Mucosa of gallbladder (tissue), 1 donor: Measurements from ENCODE around the gene WWC1. TPM values are rescaled to one million over a fixed set of nuclear protein-coding genes. Genes with fewer than 3 reads are reported as not detected.

ENCODE experiments used
- DNase-seq: peaks from one replicate; pipeline ENCODE4 v3.0.0-alpha.2; 2020; ENCODE audit warnings: low spot score
- total RNA-seq: library from RNA; stranded (reverse); gene quantifications from one replicate; pipeline ENCODE4 v1.2.1, GENCODE V29; 2021
- donor health status: DM: no; HTN: no; CAD: no.

The WWC1 gene
- total RNA-seq, 1 donor from 2014 or later: 58.4 TPM

DNA sequence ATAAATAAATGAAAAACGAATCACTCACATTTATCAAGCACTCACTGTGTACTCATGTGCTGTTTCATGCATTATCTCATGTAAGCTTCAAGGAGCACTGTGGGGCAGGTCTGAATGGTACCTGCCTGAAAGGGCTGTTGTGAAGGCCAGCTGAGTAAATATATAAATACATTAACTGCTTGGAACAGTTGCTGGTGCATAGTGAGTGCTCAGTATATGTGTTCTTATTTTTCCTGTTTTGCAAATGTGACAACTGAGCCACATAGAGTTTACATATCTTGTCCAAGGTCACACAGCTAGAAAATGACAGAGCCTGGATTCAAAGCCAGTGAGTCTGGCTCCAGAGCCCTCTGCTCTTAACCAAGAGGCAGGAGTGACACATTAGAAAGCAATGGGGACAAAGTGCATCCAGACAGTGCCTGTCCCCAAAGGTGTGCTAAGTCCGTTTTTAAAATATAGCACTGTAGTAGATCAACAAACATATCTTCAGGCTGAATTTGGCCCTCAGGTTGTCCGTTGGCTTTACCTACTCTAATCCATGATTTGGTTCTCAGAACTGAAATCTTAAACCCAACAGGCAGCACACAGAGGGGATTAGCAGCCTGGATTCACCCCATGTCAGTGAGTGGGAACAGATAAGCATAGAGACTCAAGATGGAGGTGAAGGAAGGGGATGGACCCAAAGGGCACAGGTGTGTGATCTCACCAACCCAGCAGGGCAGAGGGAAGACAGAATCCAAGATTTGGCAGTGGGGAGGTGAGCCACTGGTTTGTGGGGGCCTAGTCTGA is 70.8 kb downstream of the WWC1 start:
- peak; percentile 50 for DNase-seq

DNA sequence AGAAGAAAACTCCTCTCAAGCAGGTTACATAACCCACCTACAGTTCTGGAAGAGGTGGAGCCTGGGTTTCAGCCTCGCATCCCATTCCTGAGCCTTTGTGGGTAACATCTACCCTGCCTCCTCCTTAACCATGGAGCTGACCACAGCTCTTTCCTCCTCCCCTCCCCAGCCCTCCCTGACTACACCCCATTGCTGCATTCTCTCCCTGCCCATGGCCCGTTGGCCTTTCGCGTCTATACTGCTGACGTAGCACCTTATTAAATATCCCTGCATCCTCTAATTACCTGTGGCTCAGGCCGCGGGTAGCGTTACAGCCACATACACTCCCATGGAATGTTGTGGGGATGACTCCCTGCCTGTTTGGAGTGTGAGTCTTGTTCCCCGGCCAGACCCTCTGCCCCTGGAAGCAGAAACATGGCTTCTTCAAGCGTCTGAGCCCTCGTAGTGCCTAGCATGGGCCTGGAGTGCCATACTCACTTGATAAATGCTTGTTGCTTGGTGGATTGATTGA is 72.8 kb downstream of the WWC1 start:
- no peak for DNase-seq

DNA sequence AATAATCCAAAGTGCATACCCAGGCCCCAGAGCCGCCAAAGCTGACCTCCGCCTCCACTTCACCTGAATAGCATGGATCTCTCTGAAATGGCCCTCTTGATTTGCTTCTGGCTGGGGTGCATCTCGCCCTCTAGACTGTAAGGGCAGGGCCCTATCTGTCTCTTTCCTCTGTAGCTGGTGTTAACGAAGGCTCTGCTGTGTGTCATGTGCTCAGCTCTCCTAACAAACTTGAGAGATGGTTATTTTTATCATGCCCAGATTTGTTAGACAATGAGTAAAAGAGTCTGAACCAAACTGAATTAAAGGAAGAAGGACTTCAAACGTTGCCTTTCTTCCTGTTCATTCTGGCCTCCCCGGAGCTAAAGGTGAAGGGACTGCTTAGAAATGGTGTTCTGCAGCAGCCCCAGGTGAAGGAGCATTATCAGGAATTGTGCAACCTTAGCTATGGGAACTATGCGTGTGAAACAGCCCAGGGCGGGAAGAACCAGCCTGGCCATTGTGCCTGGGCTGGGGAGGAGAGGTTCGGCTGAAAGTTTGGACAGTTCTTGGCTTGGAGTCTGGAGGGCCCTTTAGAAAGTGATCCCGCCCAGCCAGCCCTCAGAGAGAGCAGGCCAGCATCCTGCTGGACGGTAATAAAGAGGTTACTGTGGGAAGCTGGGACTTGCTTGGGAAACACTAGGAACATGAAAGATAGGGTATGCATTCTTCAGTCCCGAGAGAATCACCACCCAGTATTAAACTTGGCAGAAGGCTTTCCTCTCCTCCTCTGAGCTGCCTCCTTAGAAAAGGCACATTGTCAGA is 73.5 kb downstream of the WWC1 start:
- DNase-seq: no peak

DNA sequence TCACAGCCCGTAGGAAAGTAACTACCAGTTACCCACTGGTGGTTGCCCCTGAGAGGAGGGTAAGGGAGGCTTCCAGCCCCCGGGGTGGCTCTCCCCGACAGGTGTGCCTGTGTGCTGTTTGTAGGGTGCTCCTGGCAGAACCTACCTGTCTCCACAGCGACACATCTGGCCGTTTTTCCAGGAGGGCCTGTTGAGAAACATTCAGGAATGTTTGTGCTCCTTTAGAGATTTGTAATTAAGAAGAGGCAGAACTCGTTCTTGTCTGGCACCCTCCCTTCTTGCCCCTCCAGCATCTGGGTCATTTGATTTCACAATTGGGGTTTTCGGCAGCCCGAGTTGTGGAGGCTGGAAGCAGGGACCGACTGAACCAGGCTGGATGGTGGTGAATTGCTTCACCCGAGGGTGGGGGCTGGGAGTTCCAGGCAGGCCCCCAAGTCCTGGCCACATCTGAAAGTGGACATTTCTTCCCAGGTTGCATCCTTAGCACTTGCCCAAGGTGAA is 74.2 kb downstream of the WWC1 start:
- DNase-seq: peak; percentile 30

DNA sequence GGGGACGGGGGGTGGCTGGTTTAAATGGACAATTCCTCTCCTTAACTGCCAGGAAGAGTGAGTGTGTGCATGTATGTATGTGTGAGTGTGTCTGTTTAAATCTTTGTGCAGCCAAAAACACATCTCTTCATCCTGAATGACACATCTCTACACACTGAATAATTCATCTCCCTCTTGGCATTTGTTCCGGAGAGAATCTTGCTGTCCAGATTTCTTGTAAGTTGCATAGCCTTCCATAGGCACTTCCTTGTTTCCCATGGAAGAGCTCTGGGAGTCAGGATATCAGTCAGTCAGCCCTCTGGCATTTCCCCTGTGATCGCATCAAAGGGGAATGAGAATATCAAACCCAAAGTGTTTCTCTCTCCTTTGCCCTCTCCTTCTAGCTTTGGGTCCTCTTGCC is 74.7 kb downstream of the WWC1 start:
- no peak for DNase-seq

DNA sequence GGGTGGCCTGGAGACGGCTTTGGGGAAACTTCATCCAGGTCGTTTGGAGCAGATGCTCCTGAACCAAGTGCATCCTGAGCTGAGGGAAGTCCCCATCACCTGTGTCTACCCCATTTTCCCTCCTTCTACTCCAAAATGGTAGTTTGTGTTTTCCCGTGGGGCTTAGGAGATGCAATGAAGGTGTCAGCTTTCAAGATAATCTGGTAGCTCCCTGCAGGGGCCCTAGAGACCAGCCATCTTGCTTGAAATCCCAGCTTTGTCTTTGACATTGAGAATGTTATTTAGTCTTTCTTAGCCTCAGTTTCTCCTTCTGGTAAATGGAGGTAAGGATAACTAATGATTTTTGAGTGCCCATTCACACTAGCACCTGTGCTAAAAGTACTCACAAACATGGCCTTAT is 77.4 kb downstream of the WWC1 start:
- no peak for DNase-seq

DNA sequence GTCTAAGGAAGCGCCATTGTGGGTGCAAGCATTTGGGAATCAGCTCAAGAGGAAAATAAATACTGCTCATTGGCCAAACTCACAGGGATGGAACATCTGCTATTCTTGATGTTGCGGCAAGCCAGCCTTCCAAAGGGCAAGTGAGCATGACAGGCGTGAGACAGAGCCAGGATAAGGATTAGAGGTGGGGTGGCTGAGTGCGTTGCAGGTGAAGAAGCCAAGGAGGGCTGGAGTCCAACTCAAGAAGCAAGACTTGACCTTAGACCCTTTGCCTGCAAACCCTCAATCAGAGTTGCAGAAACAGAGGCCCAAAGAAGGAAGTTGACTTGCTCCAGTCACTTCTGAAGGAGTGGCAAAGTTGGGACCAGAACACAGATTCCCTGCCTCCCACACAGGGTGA is 79.4 kb downstream of the WWC1 start:
- DNase-seq: no peak

DNA sequence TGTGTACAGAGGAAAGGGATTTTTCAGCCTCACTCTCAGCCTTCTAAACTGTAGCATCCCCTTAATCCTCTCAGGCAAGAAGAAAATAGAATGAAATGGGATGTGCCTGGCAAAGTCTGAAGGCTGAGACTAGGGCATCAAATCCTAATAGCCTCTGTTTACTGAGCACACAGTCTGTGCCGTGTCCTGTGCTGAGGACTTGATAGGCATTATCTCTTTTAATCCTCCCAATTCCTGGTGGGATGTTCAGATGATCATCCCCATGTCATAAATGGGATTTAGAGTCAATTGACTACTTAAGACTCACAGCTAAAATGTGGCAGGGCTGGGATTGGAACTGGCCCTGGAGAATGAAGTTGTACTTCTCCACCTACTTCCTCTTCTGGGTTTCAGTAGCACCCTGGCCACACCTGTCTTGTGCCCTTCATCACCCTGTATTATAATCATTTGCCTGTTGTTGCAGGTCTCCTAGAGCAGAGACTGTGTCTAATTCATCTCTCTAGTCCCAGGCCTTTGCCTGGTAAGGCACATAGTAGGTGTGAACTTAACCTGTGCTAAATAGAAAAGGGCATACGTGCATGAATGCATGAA is 81.0 kb downstream of the WWC1 start:
- no peak for DNase-seq

DNA sequence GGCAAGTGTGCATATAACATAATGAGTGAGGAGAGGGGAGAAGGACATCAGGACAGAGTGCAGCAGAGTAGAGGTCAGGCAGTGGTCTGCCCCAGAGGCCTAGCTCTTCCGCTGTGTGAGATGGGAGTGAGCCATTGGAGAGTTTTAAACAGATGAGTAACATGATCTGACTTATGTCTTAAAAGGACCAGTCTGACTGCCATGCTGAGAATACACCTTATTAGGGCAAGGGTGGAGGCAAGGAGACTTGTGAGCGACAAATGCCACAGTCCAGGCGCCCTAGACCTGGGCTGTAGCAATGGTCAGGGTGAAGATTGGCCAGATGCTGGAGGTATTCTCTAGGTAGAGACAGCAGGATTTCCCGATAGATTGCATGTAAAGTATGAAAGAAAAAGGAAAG is 83.1 kb downstream of the WWC1 start:
- no peak for DNase-seq

DNA sequence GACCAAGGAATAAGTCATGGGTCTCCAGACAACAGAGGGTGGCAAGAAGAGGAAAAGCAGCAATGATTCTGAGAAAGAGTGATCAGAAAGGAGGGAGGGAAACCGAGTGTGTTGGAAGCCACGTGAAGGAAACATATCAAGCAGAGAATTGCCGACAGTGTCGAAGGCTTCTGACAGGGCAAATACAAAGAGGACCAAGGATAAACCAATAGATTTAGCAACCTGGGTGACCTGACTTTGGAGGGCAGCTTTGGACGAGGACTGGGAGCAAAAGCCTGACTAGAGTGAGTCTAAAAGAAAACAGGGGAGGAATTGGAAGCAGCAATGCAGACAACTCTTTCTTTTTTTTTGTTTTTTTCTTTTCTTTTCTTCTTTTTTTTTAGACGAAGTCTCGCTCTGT is 83.8 kb downstream of the WWC1 start:
- DNase-seq: no peak

DNA sequence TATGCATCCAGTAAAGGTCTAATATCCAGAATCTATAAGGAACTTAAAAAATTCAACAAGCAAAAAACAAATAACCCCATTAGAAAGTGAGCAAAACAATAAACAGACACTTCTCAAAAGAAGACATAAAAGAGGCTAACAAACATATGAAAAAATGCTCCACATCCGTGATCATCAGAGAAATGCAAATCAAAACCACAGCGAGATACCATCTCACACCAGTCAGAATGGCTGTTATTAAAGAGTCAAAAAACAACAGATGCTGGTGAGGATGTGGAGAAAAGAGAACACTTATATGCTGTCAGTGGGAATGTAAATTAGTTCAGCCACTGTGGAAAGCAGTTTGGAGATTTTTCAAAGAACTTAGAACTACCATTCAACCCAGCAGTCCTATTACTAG is 86.1 kb downstream of the WWC1 start:
- DNase-seq: no peak

DNA sequence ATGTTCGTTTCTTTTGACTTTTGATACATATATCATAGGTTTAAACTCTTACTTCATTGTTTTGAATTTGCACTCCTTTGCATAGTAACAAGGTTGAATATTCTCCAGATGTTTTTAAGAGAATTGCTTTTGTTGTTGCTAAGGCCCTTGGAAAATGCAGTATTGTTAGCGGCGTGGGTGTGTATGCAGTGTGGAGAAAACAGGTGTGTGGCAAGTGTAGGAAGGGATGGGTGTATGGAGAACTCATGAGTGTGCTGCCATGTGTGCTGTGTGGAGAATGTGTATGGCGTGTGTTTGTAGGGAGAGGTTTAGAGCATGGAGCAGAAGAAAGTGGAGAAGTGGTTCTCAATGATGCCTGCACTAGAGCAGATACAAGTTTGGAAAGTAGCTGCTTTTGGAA is 87.3 kb downstream of the WWC1 start:
- no peak for DNase-seq

DNA sequence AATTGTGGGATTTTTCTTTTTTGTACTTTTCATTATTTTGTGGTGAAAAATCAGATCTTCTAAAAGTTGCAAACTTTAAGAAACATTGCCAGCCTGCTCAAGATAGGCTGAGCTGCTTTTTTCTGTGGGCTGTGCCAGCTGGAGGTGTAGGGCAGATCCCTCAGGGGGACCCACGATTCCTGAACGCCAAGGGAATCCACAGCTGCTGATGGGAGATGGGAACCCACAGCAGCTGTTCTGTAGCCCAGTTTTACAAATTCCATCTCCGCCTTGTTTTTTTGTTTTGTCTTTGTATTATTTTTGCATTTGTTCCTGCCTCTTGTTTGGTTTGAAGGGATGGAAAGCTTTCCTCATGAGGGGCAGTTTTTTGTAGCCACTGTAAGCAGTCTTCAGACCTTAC is 91.0 kb downstream of the WWC1 start:
- DNase-seq: no peak

DNA sequence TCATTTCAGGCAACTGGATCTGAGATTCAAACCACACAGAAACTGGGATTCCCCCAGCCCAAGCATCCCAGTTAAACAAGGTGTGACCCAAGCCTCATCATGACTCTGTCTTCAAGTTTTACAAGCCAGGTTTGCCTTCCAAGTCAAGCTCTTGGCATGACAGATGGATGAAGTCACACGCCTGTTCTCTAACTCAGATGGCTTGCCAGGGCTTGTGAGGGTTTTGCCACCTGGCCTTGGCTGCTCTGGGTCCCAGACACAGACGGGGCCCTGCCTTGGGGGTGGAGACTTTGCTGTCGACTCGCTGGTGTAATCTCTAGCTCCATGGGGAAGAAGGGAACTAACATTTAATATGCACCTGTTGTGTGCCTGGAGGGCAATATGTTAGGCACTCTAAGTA is 99.0 kb downstream of the WWC1 start:
- DNase-seq: no peak

DNA sequence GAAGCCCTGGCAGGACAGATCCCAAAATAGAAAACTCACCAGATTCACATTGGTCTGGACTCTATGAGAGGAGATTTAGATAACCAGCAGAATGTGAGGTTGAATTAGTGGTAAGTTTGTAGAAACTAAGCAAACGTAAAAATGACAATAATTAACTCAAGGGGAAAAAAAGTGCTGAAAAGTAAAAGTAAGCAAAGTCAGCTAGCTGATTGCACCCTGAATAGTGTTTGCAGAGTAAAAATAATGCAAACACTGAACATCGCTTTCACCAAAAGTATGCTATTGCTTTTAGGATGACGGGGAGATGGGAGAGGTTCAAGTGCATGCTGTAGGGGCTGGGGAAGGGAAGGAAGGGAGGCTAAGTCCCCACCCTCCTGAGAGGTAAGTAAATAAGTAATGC is 102.3 kb downstream of the WWC1 start:
- no peak for DNase-seq

DNA sequence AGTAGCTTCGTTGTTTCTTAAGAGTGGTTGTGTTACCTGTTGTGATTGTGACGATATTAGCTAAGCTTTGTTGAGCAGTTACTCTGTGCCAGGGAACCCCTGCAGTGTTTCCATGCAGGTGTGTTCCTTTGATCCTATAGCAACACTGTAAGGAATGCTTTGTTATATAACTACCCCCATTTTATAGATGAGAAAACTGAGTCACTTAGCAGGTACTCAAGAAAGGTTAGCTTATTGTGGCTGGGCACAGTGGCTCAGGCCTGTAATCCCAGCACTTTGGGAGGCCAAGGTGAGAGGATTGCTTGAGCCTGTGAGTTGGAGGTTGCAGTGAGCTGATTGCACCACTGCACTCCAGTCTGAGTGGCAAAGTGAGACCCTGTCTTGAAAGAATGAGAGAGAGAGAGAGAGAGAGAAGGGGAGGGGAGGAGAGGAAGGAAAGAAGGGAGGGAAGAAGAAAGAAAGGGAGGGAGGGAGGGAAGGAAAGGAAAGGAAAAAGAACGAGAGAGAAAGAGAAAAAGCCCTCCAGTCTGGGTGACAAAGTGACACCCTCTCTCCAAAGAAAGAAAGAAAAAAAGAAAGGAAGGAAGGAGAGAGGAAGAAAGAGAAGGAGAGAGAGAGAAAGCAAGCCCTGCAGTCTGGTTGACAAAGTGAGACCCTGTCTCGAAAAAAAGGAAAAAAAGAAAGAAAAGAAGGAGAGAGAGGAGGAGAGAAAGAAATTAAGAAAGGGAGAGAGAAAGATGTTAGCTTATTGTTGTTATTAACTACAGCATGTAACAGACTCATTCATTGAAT is 109.2 kb downstream of the WWC1 start:
- DNase-seq: no peak

DNA sequence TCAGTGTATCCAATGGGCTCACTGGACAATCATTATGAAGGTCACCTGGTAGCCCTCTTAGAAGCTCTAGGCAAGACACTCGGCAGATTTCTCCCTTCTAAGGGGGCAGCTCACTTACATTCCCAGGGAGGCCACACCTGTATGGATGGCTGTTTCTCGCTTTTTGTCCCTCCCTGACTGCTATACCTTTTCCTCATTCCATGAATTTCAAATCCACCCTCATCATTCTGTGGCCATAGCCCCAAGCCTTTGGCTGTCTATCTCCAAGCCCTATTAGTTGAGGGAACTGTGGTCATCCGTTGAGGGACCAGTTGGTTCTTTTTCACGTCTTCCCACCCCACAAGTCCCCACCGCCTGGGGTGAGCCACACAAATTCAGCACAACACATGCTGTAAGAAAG is 109.8 kb downstream of the WWC1 start:
- DNase-seq: no peak

DNA sequence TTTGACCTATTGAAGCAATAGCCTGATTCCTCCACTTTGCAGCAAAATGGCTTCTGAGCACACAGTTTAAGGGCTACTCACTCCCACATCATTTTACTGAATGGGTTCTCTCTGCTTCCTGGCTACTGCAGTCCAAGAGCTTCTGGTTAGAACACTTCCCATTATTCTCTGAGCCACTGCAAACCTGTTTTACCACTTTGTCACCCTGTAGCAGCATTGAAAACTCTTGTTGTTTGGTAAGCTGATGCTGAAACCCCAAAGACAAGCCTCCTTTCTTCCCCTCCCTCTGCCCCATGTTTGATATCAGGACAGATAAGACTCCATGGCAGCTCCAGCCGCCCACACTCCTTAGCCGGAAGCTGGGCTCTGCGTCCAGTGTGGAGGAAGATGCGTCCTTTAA is 110.4 kb downstream of the WWC1 start:
- DNase-seq: no peak

DNA sequence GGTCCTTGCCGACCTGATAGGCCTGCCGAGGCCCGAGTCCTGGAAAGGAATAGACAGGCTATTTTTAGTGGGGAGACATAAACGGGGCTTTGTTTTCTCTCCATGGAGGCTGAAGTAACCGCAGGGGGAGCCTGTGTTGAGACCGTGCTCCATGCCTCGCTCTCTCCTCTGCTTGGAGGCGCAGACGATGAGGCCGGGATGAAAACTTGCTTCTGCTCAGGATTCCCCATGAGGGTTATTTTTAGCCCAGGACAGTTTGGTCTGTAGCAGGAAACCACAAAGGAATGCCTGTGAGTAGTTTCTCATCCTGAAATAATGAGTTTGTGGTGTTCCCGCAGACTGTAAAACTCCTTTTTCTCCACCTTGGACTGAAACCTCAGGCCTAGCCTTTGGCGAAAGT is 112.9 kb downstream of the WWC1 start:
- DNase-seq: no peak

DNA sequence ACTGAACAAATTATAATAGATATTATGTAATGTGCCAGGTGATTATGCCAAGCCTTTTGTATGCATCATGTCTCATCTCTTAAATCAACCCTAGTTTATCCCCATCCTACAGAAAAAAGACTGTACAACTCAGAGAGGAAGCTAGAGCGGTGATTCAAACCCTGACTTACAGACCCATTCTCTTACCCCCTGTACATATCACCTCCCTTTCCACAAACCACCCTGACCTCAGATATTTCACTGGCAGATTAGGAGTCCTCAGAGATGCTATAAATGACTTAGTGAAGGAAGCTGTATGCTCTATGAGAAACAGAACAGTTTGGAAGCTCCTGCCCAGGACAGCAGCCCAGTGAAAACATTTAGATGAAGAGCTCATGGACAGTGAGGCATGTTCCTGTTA is 115.8 kb downstream of the WWC1 start:
- DNase-seq: no peak

DNA sequence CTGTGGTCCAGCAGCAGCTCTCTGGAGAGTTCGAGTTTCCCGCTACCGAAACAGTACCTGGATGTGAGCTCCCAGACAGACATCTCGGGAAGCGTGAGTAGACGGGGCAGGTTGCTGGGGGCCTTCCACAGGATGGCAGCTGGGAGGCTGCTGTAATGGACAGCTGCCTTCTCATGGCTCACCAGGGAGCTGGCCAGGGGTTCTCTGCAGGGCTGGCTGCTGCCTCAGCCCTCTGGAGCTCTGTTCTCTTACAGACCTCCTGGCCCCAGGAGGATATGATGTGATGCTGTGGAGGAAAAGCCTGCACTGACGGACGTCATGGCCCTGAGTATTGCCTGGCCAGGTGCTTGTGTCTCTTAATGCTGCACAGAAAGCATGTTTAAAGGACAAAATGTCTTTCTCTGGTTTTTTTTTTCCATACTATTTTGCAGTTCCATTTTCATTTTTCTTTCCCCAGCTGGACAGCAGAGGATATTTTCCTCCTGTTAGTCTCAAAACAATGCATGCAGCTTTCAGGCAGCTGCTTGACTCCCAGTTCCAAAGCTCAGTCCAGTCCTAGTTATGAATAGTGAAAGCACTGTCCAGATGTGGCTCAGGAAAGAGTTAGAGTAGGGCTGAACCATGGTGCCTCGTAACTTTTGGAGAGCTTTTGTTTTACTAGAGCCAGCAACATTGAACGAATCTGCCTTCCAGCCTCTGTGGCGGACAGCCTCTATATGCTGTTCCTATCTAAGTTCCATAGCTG is 117.3 kb downstream of the WWC1 start:
- DNase-seq: no peak
